ENCODE results near the gene ATP7B. TPM values are rescaled to one million over a fixed set of nuclear protein-coding genes. Genes with fewer than 3 reads are reported as not detected.

The ATP7B gene
- total and polyA plus RNA-seq, 2 of the 4 experiments (the other 2 are of a cell fraction): 2.7 to 2.9 TPM

GRCh38 chr13:51980908-51981307, 30.3 kb downstream of the ATP7B start:
- TF ChIP-seq FOS (IDR thresholded peaks at IDR 0.05; ENCODE audit: low read depth, low read length): no peak
- TF ChIP-seq SMC3 (IDR thresholded peaks at IDR 0.05; ENCODE audit: low read depth, low read length): no peak
- TF ChIP-seq MXI1 (IDR thresholded peaks at IDR 0.05; ENCODE audit: borderline replicate concordance, low read depth, low read length): no peak
- no peak for TF ChIP-seq CHD1 (IDR thresholded peaks at IDR 0.05; ENCODE audit: low read depth, low read length)
- no peak for TF ChIP-seq NFE2L2 (IDR thresholded peaks at IDR 0.05; ENCODE audit: low read depth, low read length)
- TF ChIP-seq, protein P1, sequence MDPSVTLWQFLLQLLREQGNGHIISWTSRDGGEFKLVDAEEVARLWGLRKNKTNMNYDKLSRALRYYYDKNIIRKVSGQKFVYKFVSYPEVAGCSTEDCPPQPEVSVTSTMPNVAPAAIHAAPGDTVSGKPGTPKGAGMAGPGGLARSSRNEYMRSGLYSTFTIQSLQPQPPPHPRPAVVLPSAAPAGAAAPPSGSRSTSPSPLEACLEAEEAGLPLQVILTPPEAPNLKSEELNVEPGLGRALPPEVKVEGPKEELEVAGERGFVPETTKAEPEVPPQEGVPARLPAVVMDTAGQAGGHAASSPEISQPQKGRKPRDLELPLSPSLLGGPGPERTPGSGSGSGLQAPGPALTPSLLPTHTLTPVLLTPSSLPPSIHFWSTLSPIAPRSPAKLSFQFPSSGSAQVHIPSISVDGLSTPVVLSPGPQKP (IDR thresholded peaks at IDR 0.05; ENCODE audit: borderline replicate concordance, low read depth, low read length): no peak
- TF ChIP-seq RFX5 (IDR thresholded peaks at IDR 0.05; ENCODE audit: low read depth, low read length): no peak
- TF ChIP-seq MAFK (IDR thresholded peaks at IDR 0.05; ENCODE audit: low read depth, low read length): no peak
- no peak for TF ChIP-seq POLR2A (IDR thresholded peaks at IDR 0.05; ENCODE audit: low read depth, low read length)
- no peak for TF ChIP-seq RCOR1 (IDR thresholded peaks at IDR 0.05; ENCODE audit: insufficient replicate concordance, low read length)
- no peak for TF ChIP-seq USF2 (IDR thresholded peaks at IDR 0.05; ENCODE audit: low read depth, low read length)
- Histone ChIP-seq H3K4me1 (ENCODE audit: control insufficient read depth, insufficient read depth, low read length) (peaks cover 2% of the 10 kb centered on the region; the same call in 1 of the 2 replicates), H2AFZ (replicated peaks; ENCODE audit: low read length, poor library complexity) (no peak overlapping the region), H3K14ac (replicated peaks; ENCODE audit: low read depth, low read length) (no peak overlapping the region), H3K9ac (ENCODE audit: low read depth, low read length) (no peak overlapping the region), H2BK20ac (ENCODE audit: low read depth, low read length) (no peak overlapping the region), H2AK9ac (replicated peaks; ENCODE audit: low read depth, low read length, poor library complexity) (no peak overlapping the region), H3K23ac (ENCODE audit: low read depth, low read length) (no peak overlapping the region), H3K4ac (ENCODE audit: low read depth, low read length) (no peak overlapping the region), H4K20me1 (ENCODE audit: insufficient read depth, low read length) (no peaks in the 10 kb centered on the region), H3K27me3 (ENCODE audit: control insufficient read depth, insufficient read depth, low read length) (peaks cover 3% of the 10 kb centered on the region; the same call in 1 of the 2 replicates), H3K27ac (ENCODE audit: insufficient read depth, low read length) (no peak overlapping the region), H3K56ac (ENCODE audit: extremely low read depth, insufficient read depth, low read length) (no peak overlapping the region), H3K18ac (ENCODE audit: low read depth, low read length) (no peak overlapping the region), H3K9me1 (ENCODE audit: insufficient read depth, low read length) (no peaks in the 10 kb centered on the region), H4K5ac (ENCODE audit: low read depth, low read length) (no peak overlapping the region), H3K79me1 (ENCODE audit: low read depth in 1 of 2, low read length in 2 of 2) (no peaks in the 10 kb centered on the region), H2BK5ac (ENCODE audit: low read depth, low read length, poor library complexity, severe bottlenecking) (no peak overlapping the region), H2AK5ac (ENCODE audit: low read depth, low read length) (no peak overlapping the region), H4K8ac (ENCODE audit: low read depth in 2 of 2, low read length in 2 of 2) (no peak overlapping the region), H3K4me2 (ENCODE audit: low read depth, low read length) (no peak overlapping the region; the same call in 1 of the 2 replicates), H2BK120ac (ENCODE audit: low read depth, low read length) (no peak overlapping the region), H3K36me3 (ENCODE audit: control insufficient read depth, insufficient read depth, low read length) (no peaks in the 10 kb centered on the region), H4K91ac (ENCODE audit: insufficient read depth, low read depth, low read length) (no peak overlapping the region), H2BK15ac (ENCODE audit: low read depth, low read length) (no peak overlapping the region), H3K9me3 (ENCODE audit: control insufficient read depth, insufficient read depth, low read length) (no peaks in the 10 kb centered on the region), H3K4me3 (ENCODE audit: insufficient read depth, low read depth, low read length) (no peak overlapping the region)
- intact Hi-C loops (cut with micrococcal nuclease): no loop called here
- BruUV-seq (replicated peaks): no TSS peak
- dilution Hi-C loops (cut with HindIII; ENCODE audit: low sequenced_read_pairs, unreplicated experiment): no loop called here
- WGBS, 2 experiments (ENCODE audit: extremely low coverage in 2 of 2, insufficient read length in 1 of 2): no CpG with 5 or more reads among the region's 4 CpGs
- DNase-seq: no peak
- in situ Hi-C loops (cut with MboI; ENCODE audit: low sequenced_read_pairs): loop anchor here (5.0 kb wide), 1 partner anchor 71 kb away; no protein-coding TSS in a partner anchor
- ChIA-PET POLR2A (ENCODE audit: unreplicated experiment) (no interaction called here), CTCF (no interaction called here)
- ATAC-seq (ENCODE audit: low read depth): no peak; the same call in 1 of the 2 replicates

All from IMR-90 (cell line).